Fibroblast of the aortic adventitia (primary cell): ENCODE measurements around the gene UBA52. TPM values are rescaled to one million over a fixed set of nuclear protein-coding genes. Genes with fewer than 3 reads are reported as not detected.

Experiments
- DNase-seq: peaks from one replicate; pipeline ENCODE4 v3.0.0-alpha.2; 2010; ENCODE audit warnings: low read depth
- H3K4me3 ChIP-seq: 2 replicates; pipeline ENCODE4 v1.5.1; 2011; ENCODE audit warnings: low read depth, mild to moderate bottlenecking, control low read depth, low read length, moderate library complexity
- CTCF ChIP-seq: IDR thresholded peaks from 2 replicates; pipeline ENCODE4 v1.5.1; 2011; ENCODE audit warnings: mild to moderate bottlenecking, low read length, control low read depth, inconsistent platforms; ENCODE audit not compliant: insufficient read depth
- total RNA-seq: library from RNA; depleted of rRNA; stranded (reverse); fragments of >200 nt; gene quantifications from 2 replicates; pipeline ENCODE4 v1.2.3, GENCODE V29; 2012; ENCODE audit warnings: low replicate concordance

UBA52 gene
- total RNA-seq, 1 donor, result 1,084 TPM

- peak; percentile 100 for DNase-seq
- peak within 1 kb of the TSS; percentile 96 for H3K4me3 ChIP-seq
- no peak for TF ChIP-seq CTCF
Observed at GRCh38 chr19:18557411-18558201, 14.1 kb upstream of the UBA52 start, which contains the start of gene KXD1. KXD1 (plus strand) TSS chr19:18557870; CDS start chr19:18562057, 4,187 bp downstream.

- TF ChIP-seq CTCF, result no peak
- H3K4me3 ChIP-seq, result peak overlapping the region; percentile 96
- peak; percentile 12 for DNase-seq
Observed at GRCh38 chr19:18558202-18558555, 13.5 kb upstream of the UBA52 start.

- TF ChIP-seq CTCF, result no peak
- peak overlapping the region; percentile 96 for H3K4me3 ChIP-seq
- peak; percentile 7 for DNase-seq
Observed at GRCh38 chr19:18558604-18559003, 13.1 kb upstream of the UBA52 start.

- no peak overlapping the region for H3K4me3 ChIP-seq
- no peak for DNase-seq
- no peak for TF ChIP-seq CTCF
Observed at GRCh38 chr19:18559685-18560084, 12.0 kb upstream of the UBA52 start.

GRCh38 chr19:18562086-18562485 lies 9.6 kb upstream of the UBA52 start:
- H3K4me3 ChIP-seq, result no peak overlapping the region
- no peak for TF ChIP-seq CTCF
- DNase-seq, result peak; percentile 71

- H3K4me3 ChIP-seq, result no peak overlapping the region
- no peak for DNase-seq
- TF ChIP-seq CTCF, result no peak
Observed at GRCh38 chr19:18566953-18567352, 4.7 kb upstream of the UBA52 start.
